ENCODE data around the gene RNASE3.
"Not testable (repeated sequence)": the region's sequence is repeated elsewhere in the genome, so short reads cannot be mapped to it uniquely, and the experiment has no call there.

RNASE3 gene

DNA sequence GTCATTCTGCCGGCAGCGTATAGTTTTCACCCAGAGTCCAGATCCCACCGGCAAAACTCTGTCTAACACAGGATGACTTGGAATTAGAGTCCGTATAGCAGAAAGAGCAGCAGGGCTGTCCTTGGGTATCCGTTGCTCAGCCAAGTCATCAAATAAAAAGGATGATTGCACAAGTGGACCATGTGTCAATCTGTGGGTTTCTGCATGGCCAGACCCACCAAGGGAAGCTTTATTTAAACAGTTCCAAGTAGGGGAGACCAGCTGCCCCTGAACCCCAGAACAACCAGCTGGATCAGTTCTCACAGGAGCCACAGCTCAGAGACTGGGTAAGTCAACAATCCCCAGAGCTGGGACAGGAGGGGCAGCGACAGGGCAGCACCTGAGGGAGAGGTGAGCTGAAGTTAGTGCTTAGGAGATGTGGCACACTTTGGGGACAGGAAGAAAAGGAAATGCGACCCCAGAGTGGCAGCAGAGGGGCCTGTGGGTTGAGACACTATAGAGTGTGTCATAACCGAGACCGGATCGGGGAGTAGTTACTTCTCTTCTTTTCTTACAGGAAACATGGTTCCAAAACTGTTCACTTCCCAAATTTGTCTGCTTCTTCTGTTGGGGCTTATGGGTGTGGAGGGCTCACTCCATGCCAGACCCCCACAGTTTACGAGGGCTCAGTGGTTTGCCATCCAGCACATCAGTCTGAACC lies at the start of gene RNASE3:
Gene RNASE3 (plus strand): TSS at position 260 of the 700 bp plus-strand sequence. CDS start 302 bp downstream, at position 562.
- not testable (repeated sequence) for FAIRE-seq

DNA sequence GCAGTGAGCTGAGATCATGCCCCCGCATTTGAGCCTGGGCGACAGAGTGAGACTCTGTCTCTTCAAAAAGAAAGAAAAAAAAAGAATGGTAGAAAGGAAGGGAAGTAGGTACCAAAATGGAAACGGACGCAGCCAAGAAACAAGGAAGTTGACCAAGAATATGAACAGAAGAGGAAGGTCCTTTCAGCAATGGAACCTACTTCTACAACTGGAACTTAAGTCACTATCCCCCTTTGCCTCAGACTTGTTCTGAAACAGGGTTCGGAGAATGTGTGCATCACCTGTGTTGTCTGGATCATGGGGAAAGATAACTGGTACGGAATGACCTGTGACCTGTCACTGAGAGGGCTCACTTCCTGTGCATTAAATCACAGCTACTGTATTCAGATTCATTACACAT lies 44.6 kb upstream of the RNASE3 start:
- no peak for FAIRE-seq

DNA sequence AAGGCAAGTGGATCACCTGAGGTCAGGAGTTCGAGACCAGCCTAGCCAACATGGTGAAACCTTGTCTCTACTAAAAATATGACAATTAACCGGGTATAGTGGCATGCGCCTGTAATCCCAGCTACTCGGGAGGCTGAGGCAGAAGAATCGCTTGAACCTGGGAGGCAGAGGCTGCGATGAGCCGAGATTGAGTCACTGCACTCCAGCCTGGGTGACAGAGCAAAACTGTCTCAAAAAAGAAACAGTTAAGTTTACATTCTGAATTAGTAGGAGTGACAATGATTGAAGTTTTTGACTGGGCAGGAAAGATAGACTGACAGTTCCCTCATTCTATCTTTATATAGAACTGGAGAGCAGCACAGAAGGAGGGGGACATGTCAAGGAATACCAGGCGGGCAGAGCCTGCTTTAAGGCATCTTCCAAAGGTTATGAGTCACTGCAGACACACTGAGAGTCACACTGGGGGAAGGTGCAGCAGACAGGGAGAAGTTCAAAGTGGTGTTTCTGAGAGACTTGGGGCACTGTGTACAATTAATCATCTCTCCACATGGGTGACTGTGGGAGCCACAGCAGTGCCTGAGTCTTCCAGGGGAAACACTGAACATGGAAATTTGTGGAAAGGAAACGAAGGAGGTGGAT lies 42.8 kb upstream of the RNASE3 start:
- no peak for FAIRE-seq

DNA sequence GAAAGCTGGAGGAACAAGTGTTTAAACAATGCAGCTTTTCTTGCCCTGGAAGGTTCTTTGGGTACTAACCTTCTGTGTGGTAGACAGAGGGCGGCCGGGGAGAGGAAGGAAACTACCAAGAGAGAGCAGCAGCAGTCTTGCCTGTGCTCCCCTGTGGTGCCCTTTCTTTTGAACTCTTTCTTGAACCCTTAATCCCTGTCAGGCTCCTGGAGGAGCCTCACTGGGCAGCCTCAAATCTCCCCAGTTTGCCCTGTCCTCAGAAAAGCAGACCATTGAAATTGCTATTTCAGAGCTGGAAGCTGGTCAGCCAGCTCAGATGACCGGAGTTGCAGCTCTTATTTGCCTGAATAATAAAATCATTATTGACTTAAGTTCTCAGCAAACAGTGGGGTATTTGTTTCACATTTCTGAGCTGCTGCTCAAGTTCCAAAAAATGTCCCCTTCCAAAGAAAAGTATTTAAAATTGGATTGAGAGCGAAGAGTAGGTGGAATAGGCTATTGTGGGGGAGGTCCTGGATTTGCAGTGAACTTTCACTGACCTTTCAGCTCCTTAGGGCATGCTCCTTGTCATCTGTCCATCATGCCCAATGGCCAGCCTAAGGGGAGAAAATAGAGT lies 42.1 kb upstream of the RNASE3 start:
- FAIRE-seq, result no peak

DNA sequence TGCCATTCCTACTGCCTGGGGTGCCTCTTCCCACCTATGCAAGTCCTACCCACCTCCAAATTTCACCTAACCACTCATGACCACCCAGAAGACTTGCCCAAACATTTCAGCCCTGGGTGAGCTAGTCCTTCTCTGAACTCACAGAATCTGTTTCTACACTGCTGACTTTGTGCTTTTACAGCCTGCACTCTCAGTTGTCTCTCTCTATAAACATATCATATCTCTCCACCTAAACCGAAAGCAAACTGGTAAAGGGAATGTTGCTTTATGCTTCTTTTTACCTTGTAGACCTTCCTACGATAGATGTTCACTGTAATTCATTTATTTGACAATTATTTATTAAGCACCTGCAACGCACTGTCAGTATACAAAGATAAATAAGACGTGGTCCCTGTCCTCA lies 38.1 kb upstream of the RNASE3 start:
- no peak for FAIRE-seq

DNA sequence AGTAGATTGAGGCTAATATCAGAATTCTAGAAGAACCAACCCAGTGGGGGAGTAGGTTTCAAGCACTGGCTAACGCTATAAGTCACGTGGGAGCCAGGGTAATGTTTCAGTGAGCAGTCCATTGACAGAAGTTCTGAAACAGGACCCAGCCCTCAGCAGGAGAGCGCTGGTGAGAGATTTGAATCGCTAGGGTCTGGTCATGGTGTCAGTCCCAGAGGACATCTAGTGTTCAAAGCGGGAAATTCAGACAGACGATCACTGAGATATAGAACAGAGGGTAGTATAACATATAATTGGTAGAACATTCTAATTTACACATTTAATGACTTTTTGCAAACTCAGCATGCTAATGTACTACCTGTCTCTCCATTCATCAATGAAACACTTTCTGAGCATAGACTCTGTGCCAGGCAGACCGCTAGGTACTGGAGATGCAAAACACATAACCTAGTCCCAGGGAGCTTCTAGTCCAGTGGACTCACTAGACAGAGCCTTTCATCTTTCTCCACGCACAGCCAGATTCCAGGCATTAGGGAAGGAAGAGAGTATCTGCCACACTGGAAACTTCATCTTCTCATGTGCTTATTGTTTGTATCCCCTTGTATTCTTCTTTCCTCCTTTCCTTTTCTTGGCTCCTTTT lies 35.4 kb upstream of the RNASE3 start:
- FAIRE-seq, result no peak

DNA sequence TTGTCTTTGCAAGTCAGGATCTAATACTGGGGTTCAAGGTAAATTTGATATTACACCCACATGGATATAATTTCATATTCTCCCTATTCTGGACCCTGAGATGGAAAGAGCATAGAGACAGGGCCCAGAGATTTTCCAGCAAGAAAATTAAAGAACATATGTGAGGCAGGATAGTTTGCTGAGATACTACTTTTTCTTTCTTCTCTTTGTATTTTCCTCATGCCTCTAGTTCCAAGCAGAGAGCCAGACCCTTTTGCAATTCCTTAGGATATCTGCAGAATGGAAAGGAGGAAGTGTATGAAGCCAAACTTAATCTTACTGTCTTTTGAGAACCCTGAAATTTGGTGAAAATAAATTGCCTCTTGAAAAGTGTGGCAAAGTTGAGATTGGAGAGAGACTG lies 34.0 kb upstream of the RNASE3 start:
- no peak for FAIRE-seq

DNA sequence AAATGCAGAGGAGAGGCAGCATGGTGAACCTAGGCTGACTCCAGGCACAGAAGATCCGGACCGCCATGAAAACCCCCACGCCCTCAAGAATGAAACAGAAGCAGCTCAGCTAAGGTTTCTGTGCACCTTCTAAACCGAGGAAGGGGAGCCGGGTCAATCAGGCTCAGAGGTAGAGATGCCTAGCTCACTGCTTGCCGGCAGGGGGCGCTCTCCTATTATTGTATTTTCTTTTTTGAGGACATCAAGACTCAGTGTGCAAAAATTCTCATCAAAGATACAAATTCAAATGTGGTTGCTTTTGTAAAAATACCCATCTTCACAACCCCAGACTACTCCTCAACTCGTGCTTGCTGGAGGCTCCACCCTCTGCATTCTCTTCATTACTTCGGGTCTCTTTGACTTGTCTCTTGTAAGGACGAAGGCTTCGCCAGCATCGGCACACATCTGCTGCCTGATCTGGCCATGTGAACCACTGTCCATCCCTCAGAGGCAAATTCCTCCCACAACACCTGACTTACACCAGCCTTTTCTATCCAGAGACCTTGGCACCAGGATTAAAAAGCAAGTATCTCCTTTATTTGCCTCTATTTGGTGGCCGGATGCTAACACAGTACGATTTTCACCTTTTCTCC lies 33.4 kb upstream of the RNASE3 start:
- no peak for FAIRE-seq

DNA sequence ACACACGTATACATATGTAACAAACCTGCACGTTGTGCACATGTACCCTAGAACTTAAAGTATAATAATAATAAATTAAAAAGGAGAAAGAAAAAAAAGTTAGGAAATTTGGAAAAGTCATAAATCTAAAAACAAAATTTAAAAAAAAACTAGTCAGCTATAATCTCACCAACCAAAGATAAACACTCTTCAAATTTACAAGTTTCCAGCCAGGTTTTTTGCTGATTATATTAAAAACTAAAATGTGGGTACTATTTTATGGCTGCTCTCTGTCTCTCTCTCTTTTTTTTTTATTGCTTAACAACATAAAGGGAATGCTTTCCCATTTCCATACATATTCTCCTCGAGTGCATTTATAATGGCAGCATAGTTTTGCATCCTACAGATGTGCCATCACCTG lies 25.0 kb upstream of the RNASE3 start:
- FAIRE-seq, result no peak

DNA sequence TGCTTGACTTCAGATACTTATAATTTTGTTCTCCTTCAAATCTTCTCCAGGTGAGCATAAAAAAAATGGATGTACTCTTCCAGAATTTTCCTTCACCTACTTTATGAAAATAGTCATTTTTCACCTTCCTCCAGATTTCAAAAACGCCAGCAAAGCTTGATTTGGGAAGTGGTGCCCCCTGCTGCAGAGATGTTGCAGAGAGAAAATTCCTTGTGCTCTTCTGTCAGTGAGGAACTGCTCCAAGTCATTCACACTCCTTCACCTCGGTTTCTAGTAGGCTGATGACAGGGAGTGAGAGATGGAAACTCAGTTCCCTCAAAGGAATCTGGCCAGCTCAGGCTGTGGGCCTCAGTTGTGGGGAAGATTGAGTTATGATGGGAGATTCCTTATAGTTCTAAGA lies 24.2 kb upstream of the RNASE3 start:
- no peak for FAIRE-seq

DNA sequence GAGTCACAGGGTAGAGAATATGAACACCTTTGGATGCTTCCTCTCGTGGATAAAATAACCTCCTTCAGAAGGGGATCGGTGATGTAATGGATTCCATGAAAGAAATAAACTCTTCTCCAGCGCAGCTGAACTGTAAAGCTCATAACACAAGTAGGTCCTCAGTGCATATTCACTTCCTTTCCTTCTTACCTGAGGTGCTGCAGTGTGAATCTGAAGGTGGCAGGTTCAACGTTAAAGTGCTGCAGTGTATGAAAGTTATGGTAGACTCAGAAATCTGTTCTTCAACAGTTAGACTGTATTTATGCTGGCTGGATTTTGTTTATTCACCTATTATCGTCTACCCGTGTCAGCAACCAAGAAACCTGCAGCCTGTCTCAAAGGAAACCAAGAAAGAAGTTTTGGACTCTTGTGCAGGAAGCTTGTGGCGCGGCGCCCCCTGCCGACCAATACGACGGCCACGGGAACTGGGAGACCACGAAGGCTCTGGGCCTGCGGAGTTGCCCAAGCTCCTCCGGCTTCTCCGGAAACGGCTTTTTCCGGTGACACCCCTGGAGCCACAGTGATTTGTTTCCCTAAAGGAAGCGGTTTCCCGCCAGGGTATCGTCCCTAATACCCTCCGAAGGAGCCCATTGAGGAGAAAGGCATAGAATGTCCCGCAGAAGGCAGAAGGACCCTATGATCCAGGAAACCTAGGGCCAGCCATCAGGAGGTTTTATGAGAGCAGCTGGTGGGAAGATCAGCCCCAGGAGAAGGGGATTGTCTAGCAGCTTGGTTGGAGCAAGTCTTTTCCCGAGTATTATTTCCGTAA lies 17.6 kb upstream of the RNASE3 start:
- FAIRE-seq, result no peak

DNA sequence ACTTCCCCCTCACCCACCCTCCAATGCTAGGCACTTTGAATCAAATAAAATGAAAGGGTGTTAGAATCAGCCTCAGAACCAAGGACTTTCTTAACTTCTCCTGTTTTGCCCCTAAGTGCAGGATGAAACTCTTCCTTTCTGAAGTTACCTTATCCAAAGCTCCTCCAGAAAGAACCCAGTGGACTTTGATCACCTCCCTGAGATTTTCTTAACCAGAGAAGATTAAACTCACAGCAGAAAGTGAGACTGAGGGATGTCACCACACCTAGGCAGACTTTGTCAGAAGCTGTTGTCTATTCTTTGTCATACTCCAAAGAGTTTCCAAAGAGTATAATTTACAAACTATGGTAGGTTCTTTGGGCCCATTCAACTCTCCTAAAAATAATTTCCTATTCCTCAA lies 14.2 kb upstream of the RNASE3 start:
- FAIRE-seq, result no peak

DNA sequence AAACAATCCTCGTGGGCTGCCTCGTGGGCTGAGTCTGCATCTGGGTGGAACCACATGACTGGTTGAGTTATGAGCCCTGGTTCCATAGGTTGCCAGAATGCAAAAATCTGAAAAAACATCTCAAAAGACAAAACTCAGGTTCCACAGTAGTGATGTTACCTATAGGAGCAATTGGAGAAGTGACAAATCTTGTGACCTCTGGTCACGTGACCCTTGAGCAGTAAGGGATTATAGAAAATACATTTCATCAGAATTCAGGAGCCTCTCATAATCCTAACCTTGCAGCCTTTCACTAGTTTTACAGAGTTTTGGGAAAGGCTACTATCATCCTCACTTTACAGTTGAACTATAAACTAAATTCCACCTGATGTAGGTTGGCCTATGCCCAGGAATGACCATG lies 12.5 kb upstream of the RNASE3 start:
- FAIRE-seq, result no peak

DNA sequence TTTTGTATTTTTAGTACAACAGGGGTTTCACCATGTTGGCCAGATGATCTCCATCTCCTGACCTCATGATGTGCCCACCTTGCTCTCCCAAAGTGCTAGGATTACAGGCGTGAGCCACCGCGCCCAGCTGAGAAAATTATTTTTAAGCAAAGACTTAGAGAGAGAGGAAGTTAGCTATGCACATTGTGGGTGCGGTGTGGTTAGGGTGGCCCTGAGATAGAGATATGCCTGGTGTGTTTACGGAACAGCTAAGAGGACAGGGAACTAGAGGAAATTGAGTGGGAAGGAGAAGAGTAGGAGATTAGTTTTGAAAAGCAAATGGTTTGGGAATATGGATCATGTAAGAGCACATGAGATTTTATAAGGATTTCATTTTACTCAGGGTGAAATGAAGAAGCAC lies 10.0 kb upstream of the RNASE3 start:
- FAIRE-seq, result not testable (repeated sequence)

DNA sequence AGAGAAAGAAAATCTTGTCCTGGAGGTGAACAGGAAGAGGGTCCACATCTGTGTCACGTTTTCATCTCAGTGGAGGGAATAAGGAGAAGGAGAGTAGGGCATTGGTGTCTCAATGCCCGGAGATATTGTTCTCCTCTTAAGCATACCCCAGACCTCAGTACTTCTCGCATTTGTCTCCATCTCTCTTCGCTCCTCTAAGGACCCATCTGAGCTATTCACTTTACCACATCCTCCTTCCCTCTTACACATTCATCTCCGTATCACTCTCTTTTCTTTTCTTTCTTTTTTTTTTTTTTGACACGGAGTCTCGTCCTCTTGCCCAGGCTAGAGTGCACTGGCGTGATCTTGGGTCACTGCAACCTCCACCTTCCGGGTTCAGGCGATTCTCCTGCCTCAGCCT lies 8.4 kb upstream of the RNASE3 start:
- not testable (repeated sequence) for FAIRE-seq

DNA sequence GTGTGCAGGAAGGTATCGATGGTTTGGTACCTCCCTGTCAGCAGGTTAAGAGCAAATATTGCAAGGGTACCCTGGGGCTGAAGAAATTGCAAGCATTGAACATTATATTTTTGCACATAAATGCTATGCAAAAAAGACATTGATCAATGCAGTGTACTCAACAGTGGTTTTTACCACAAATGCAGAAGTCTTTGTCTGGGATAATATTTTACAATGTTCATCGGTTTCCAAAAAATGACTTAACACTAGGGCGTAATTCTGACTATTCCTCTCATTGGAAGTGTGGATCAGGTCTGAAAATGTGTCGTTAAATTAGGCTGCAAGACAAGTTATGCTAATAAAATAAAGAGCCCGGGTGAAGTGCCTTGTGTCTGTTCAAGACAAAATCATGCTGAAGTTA lies 2.8 kb upstream of the RNASE3 start:
- not testable (repeated sequence) for FAIRE-seq

DNA sequence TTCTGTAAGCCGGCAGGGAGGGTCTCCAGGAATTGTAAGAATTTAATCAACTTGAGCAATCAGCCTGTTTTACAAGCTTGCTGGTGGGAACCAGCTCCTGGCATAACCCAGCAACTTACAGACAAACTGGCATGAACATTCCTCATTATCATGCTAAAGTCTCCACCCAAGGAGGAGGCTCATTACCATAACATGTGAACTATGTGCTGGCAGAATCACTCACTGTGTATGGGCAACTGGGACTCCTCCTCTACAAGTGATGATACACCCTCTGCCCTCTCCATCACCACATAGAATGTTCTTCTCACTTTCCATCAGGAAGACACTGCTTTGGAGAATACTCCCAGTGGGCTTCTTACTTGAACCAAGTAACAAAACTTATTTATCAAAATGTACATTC lies 4.1 kb downstream of the RNASE3 start:
- not testable (repeated sequence) for FAIRE-seq

DNA sequence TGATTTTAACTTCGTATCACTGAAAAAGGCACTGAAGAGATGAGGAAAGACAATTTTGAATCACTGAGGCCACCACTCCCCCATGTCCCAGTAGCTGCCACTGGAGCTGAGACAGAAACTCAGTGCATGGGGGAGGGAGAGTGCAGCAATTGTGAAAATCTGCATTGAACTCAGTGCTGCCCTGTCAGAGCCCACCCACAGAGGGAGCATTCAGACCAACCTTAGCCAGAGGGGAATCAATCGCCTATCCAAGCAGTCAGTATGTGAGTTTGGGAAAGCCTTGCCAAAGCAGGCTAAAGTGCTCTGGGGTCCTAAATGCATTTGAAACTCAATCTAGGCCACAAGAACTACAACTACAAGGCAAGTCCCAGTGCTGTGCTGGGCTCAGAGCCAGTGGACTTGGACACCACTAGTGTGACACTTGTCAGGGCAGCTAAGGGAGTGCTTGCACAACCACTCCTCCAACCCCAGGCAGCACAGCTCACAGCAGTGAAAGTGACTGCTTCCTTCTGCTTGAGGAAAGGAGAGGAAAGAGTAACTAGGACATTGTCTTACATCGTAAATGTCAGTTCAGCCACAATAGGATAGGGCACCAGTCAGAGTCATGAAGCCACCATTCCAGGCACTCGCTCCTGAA lies 13.3 kb downstream of the RNASE3 start:
- no peak for FAIRE-seq

DNA sequence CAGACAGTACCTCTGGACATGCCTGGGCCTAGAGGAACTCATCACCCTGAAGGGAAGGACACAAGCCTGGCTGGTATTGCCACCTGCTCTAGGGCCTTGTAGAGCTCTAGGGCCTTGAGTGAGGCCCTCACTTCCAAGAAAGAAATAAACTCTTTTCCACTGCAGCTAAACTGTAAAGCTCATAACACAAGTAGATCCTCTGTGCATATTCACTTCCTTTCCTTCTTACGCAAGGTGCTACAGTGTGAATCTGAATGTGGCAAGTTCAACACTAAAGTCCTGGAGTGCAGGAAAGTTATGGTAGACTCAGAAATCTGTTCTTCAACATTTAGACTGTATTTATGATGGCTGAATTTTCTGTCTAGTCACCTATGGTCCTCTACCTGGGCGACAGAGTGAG lies 14.5 kb downstream of the RNASE3 start:
- FAIRE-seq, result no peak

DNA sequence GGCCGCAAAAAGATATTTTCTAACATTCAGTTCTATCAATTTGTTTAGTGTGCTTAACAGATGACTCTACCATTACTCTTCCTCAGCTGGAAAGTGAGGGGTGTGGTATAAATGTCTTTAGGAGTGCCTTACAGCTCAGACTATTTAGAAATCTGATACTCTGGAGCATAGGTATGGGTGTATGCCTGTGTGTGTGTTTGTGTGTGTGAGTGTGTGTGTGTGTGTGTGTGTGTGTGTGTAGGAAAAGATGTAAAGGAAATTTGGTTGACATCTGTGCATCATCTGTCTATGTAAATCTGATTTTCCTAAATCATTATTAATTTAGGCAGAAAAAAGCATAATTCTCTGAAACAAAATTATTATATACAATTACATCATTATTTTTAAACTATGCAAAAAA lies 16.0 kb downstream of the RNASE3 start:
- no peak for FAIRE-seq

DNA sequence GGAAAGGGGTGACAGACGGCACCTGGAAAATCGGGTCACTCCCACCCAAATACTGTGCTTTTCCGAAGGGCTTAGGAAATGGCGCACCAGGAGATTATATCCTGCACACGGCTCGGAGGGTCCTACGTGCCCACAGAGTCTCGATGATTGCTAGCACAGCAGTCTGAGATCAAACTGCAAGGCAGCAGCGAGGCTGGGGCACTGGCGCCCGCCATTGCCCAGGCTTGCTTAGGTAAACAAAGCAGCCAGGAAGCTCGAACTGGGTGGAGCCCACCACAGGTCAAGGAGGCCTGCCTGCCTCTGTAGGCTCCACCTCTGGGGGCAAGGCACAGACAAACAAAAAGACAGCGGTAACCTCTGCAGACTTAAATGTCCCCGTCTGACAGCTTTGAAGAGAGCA lies 19.6 kb downstream of the RNASE3 start:
- FAIRE-seq, result not testable (repeated sequence)
